ENCODE data around the gene TMEM41B.

DNA sequence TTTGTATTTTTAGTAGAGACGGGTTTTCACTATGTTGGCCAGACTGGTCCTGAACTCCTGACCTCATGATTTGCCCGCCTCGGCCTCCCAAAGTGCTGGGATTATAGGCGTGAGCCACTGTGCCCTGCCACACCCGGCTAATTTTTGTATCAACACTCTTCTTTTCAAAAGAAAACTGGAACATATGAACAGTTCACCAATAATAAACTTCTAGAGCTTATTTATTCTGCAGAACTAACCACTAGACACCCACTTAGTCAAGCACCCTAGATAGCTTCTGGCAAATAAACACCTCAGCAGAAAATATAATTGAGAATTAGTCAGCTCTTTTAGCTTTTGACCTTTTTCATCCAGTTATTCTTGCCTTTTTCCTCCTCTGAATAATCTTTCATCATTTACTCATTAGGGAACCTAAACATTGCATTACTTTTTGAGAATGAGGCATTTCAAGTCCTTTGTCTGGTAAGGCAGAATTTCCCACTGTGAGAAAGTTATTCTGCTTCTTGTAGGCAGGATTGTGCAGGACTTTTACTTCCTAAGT is 27.3 kb upstream of the TMEM41B start:
- no peak for TF ChIP-seq POLR2A (IDR thresholded peaks at IDR 0.05)
- TF ChIP-seq EP300 (IDR thresholded peaks at IDR 0.05) = no peak
- TF ChIP-seq, protein P1, sequence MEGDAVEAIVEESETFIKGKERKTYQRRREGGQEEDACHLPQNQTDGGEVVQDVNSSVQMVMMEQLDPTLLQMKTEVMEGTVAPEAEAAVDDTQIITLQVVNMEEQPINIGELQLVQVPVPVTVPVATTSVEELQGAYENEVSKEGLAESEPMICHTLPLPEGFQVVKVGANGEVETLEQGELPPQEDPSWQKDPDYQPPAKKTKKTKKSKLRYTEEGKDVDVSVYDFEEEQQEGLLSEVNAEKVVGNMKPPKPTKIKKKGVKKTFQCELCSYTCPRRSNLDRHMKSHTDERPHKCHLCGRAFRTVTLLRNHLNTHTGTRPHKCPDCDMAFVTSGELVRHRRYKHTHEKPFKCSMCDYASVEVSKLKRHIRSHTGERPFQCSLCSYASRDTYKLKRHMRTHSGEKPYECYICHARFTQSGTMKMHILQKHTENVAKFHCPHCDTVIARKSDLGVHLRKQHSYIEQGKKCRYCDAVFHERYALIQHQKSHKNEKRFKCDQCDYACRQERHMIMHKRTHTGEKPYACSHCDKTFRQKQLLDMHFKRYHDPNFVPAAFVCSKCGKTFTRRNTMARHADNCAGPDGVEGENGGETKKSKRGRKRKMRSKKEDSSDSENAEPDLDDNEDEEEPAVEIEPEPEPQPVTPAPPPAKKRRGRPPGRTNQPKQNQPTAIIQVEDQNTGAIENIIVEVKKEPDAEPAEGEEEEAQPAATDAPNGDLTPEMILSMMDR (IDR thresholded peaks at IDR 0.05) = no peak

Measured in tibial nerve (tissue), 4 donors.